AG09309 (cell line): Measurements from ENCODE around the gene NAA20.

ENCODE experiments used
- DNase-seq: peaks from one replicate; pipeline ENCODE4 v3.0.0-alpha.2; 2010; ENCODE audit warnings: low read depth
- H3K4me3 ChIP-seq: 2 replicates; pipeline ENCODE4 v1.5.1; 2011; ENCODE audit warnings: mild to moderate bottlenecking, low read depth, low read length, moderate library complexity; ENCODE audit not compliant: control insufficient read depth
- CTCF ChIP-seq: IDR thresholded peaks from 2 replicates; pipeline ENCODE4 v1.5.1; 2011; ENCODE audit warnings: mild to moderate bottlenecking, low read depth, low read length, inconsistent platforms; ENCODE audit not compliant: insufficient read depth, control insufficient read depth; ENCODE audit errors: missing control alignments

NAA20 gene

GRCh38 chr20:20017844-20018185 is 653 bp downstream of the NAA20 start:
- no peak for DNase-seq
- TF ChIP-seq CTCF, result no peak
- H3K4me3 ChIP-seq, result peak overlapping the region; percentile 96

- TF ChIP-seq CTCF, result no peak
- no peak for DNase-seq
- peak overlapping the region; percentile 96 for H3K4me3 ChIP-seq
These were observed 1.2 kb downstream of the NAA20 start for GRCh38 chr20:20018366-20018765.

GRCh38 chr20:20019123-20019522 is 2.0 kb downstream of the NAA20 start:
- no peak for DNase-seq
- no peak overlapping the region for H3K4me3 ChIP-seq
- no peak for TF ChIP-seq CTCF

- DNase-seq, result no peak
- no peak overlapping the region for H3K4me3 ChIP-seq
- no peak for TF ChIP-seq CTCF
These were observed 3.7 kb downstream of the NAA20 start for GRCh38 chr20:20020908-20021307.

- TF ChIP-seq CTCF, result no peak
- DNase-seq, result no peak
- no peak overlapping the region for H3K4me3 ChIP-seq
These were observed 4.7 kb downstream of the NAA20 start for GRCh38 chr20:20021835-20022234.

- no peak overlapping the region for H3K4me3 ChIP-seq
- no peak for DNase-seq
- TF ChIP-seq CTCF, result no peak
These were observed 5.3 kb downstream of the NAA20 start for GRCh38 chr20:20022498-20022897.

GRCh38 chr20:20023395-20023794 is 6.2 kb downstream of the NAA20 start:
- no peak for DNase-seq
- TF ChIP-seq CTCF, result no peak
- no peak overlapping the region for H3K4me3 ChIP-seq
